ENCODE data around the gene BET1L.

Gene BET1L

GRCh38 chr11:206002-206384 lies 1.2 kb downstream of the BET1L start:
- H3K36me3 ChIP-seq (ENCODE audit: control insufficient read depth in 1 of 2, insufficient read depth in 2 of 2, low read length in 2 of 2), result peaks cover 46 to 52% of the 10 kb centered on the region in 2 experiments
- no peak overlapping the region for H4K91ac ChIP-seq (ENCODE audit: low read depth, low read length)
- no peak overlapping the region for H3K14ac ChIP-seq (ENCODE audit: low read length)
- no peaks in the 10 kb centered on the region for H3K9me3 ChIP-seq (ENCODE audit: insufficient read depth, low read depth, low read length)
- no peak overlapping the region for H3K27ac ChIP-seq (ENCODE audit: low read depth, low read length)
- no peaks in the 10 kb centered on the region for H3K27me3 ChIP-seq (ENCODE audit: insufficient read depth, low read length)
- peak overlapping the region; percentile 89 for H3K4me2 ChIP-seq (ENCODE audit: low read length)
- no peak overlapping the region for H2BK12ac ChIP-seq (ENCODE audit: low read length)
- no peak overlapping the region for H4K8ac ChIP-seq (ENCODE audit: low read depth, low read length)
- peaks cover 20 to 31% of the 10 kb centered on the region in 2 experiments for H3K4me1 ChIP-seq (ENCODE audit: control insufficient read depth in 1 of 2, insufficient read depth in 2 of 2, low read length in 2 of 2)
- no peak overlapping the region for H2AFZ ChIP-seq (ENCODE audit: insufficient read depth, low read length, poor library complexity)
- no peak overlapping the region for H3K9ac ChIP-seq (ENCODE audit: low read length)
- no peak overlapping the region for H2BK120ac ChIP-seq (ENCODE audit: insufficient read depth, low read length, poor library complexity)
- no peak for DNase-seq
- no peak overlapping the region for H3K18ac ChIP-seq (ENCODE audit: low read length)
- no CpG with 5 or more reads among the region's 7 CpGs for WGBS (ENCODE audit: extremely low coverage, insufficient coverage, insufficient read length)
- no peak overlapping the region for H4K12ac ChIP-seq (ENCODE audit: low read depth, low read length)
- H2AK5ac ChIP-seq (ENCODE audit: low read length), result no peak overlapping the region
- no peak overlapping the region for H2BK5ac ChIP-seq (ENCODE audit: low read depth, low read length, poor library complexity)
- peaks cover 24% of the 10 kb centered on the region for H3K79me1 ChIP-seq (ENCODE audit: low read length)
- H3K23ac ChIP-seq (ENCODE audit: low read length), result no peak overlapping the region
- no peak overlapping the region for H3K4me3 ChIP-seq (ENCODE audit: low read depth, low read length)
- peak overlapping the region; percentile 99 for H3K4ac ChIP-seq (ENCODE audit: low read depth, low read length)
- H3K79me2 ChIP-seq (ENCODE audit: control insufficient read depth, insufficient read depth, low read length, poor library complexity), result peaks cover 37% of the 10 kb centered on the region

GRCh38 chr11:205221-206001 lies 1.8 kb downstream of the BET1L start:
- H3K14ac ChIP-seq (ENCODE audit: low read length), result no peak overlapping the region
- H4K12ac ChIP-seq (ENCODE audit: low read depth, low read length), result no peak overlapping the region
- H3K79me1 ChIP-seq (ENCODE audit: low read length), result peaks cover 24% of the 10 kb centered on the region
- H3K4me1 ChIP-seq (ENCODE audit: control insufficient read depth in 1 of 2, insufficient read depth in 2 of 2, low read length in 2 of 2), result peaks cover 19 to 26% of the 10 kb centered on the region in 2 experiments
- no peak overlapping the region for H3K27ac ChIP-seq (ENCODE audit: low read depth, low read length)
- H4K8ac ChIP-seq (ENCODE audit: low read depth, low read length), result no peak overlapping the region
- H4K91ac ChIP-seq (ENCODE audit: low read depth, low read length), result no peak overlapping the region
- no peak overlapping the region for H3K4me2 ChIP-seq (ENCODE audit: low read length)
- no peak overlapping the region for H2BK5ac ChIP-seq (ENCODE audit: low read depth, low read length, poor library complexity)
- H2BK12ac ChIP-seq (ENCODE audit: low read length), result no peak overlapping the region
- H2BK120ac ChIP-seq (ENCODE audit: insufficient read depth, low read length, poor library complexity), result no peak overlapping the region
- peaks cover 43 to 47% of the 10 kb centered on the region in 2 experiments for H3K36me3 ChIP-seq (ENCODE audit: control insufficient read depth in 1 of 2, insufficient read depth in 2 of 2, low read length in 2 of 2)
- H3K4ac ChIP-seq (ENCODE audit: low read depth, low read length), result peak overlapping the region; percentile 44
- no peaks in the 10 kb centered on the region for H3K9me3 ChIP-seq (ENCODE audit: insufficient read depth, low read depth, low read length)
- H3K23ac ChIP-seq (ENCODE audit: low read length), result no peak overlapping the region
- H3K4me3 ChIP-seq (ENCODE audit: low read depth, low read length), result no peak overlapping the region
- WGBS (ENCODE audit: extremely low coverage, insufficient coverage, insufficient read length), result no CpG with 5 or more reads among the region's 16 CpGs
- no peak overlapping the region for H2AFZ ChIP-seq (ENCODE audit: insufficient read depth, low read length, poor library complexity)
- H2AK5ac ChIP-seq (ENCODE audit: low read length), result no peak overlapping the region
- peaks cover 34% of the 10 kb centered on the region for H3K79me2 ChIP-seq (ENCODE audit: control insufficient read depth, insufficient read depth, low read length, poor library complexity)
- H3K27me3 ChIP-seq (ENCODE audit: insufficient read depth, low read length), result no peaks in the 10 kb centered on the region
- peak overlapping the region; percentile 15 for H3K18ac ChIP-seq (ENCODE audit: low read length)
- no peak overlapping the region for H3K9ac ChIP-seq (ENCODE audit: low read length)
- DNase-seq, result no peak

GRCh38 chr11:204587-205109 lies 2.6 kb downstream of the BET1L start:
- Histone ChIP-seq H3K27ac (ENCODE audit: low read depth, low read length) (no peak overlapping the region), H2BK5ac (ENCODE audit: low read depth, low read length, poor library complexity) (no peak overlapping the region), H3K4ac (ENCODE audit: low read depth, low read length) (no peak overlapping the region), H2AFZ (ENCODE audit: insufficient read depth, low read length, poor library complexity) (no peak overlapping the region), H4K12ac (ENCODE audit: low read depth, low read length) (no peak overlapping the region), H3K9me3 (ENCODE audit: insufficient read depth, low read depth, low read length) (no peaks in the 10 kb centered on the region), H3K4me2 (ENCODE audit: low read length) (no peak overlapping the region), H3K23ac (ENCODE audit: low read length) (no peak overlapping the region), H3K79me2 (ENCODE audit: control insufficient read depth, insufficient read depth, low read length, poor library complexity) (peaks cover 29% of the 10 kb centered on the region), H3K79me1 (ENCODE audit: low read length) (peaks cover 21% of the 10 kb centered on the region), H3K27me3 (ENCODE audit: insufficient read depth, low read length) (no peaks in the 10 kb centered on the region), H3K14ac (ENCODE audit: low read length) (no peak overlapping the region), H2BK120ac (ENCODE audit: insufficient read depth, low read length, poor library complexity) (no peak overlapping the region), H3K9ac (ENCODE audit: low read length) (no peak overlapping the region), H2AK5ac (ENCODE audit: low read length) (no peak overlapping the region), H3K36me3 (ENCODE audit: control insufficient read depth in 1 of 2, insufficient read depth in 2 of 2, low read length in 2 of 2) (peaks cover 39 to 42% of the 10 kb centered on the region in 2 experiments), H3K18ac (ENCODE audit: low read length) (no peak overlapping the region), H4K8ac (ENCODE audit: low read depth, low read length) (no peak overlapping the region), H3K4me3 (ENCODE audit: low read depth, low read length) (no peak overlapping the region), H3K4me1 (ENCODE audit: control insufficient read depth in 1 of 2, insufficient read depth in 2 of 2, low read length in 2 of 2) (peaks cover 13 to 19% of the 10 kb centered on the region in 2 experiments), H4K91ac (ENCODE audit: low read depth, low read length) (no peak overlapping the region), H2BK12ac (ENCODE audit: low read length) (no peak overlapping the region)
- no peak for DNase-seq
- no CpG with 5 or more reads among the region's 12 CpGs for WGBS (ENCODE audit: extremely low coverage, insufficient coverage, insufficient read length)

GRCh38 chr11:203945-204586 lies 3.1 kb downstream of the BET1L start:
- Histone ChIP-seq H2BK120ac (ENCODE audit: insufficient read depth, low read length, poor library complexity) (no peak overlapping the region), H3K36me3 (ENCODE audit: control insufficient read depth in 1 of 2, insufficient read depth in 2 of 2, low read length in 2 of 2) (peaks cover 35 to 38% of the 10 kb centered on the region in 2 experiments), H3K79me2 (ENCODE audit: control insufficient read depth, insufficient read depth, low read length, poor library complexity) (peaks cover 24% of the 10 kb centered on the region), H2AK5ac (ENCODE audit: low read length) (no peak overlapping the region), H4K8ac (ENCODE audit: low read depth, low read length) (no peak overlapping the region), H3K4me3 (ENCODE audit: low read depth, low read length) (no peak overlapping the region), H3K4me2 (ENCODE audit: low read length) (no peak overlapping the region), H2BK5ac (ENCODE audit: low read depth, low read length, poor library complexity) (no peak overlapping the region), H3K4me1 (ENCODE audit: control insufficient read depth in 1 of 2, insufficient read depth in 2 of 2, low read length in 2 of 2) (peaks cover 9 to 14% of the 10 kb centered on the region in 2 experiments), H3K27me3 (ENCODE audit: insufficient read depth, low read length) (no peaks in the 10 kb centered on the region), H3K4ac (ENCODE audit: low read depth, low read length) (no peak overlapping the region), H3K18ac (ENCODE audit: low read length) (no peak overlapping the region), H3K9ac (ENCODE audit: low read length) (no peak overlapping the region), H2AFZ (ENCODE audit: insufficient read depth, low read length, poor library complexity) (no peak overlapping the region), H2BK12ac (ENCODE audit: low read length) (no peak overlapping the region), H3K79me1 (ENCODE audit: low read length) (peaks cover 18% of the 10 kb centered on the region), H4K12ac (ENCODE audit: low read depth, low read length) (no peak overlapping the region), H3K23ac (ENCODE audit: low read length) (no peak overlapping the region), H4K91ac (ENCODE audit: low read depth, low read length) (no peak overlapping the region), H3K27ac (ENCODE audit: low read depth, low read length) (no peak overlapping the region), H3K9me3 (ENCODE audit: insufficient read depth, low read depth, low read length) (no peaks in the 10 kb centered on the region), H3K14ac (ENCODE audit: low read length) (no peak overlapping the region)
- DNase-seq, result no peak
- WGBS (ENCODE audit: extremely low coverage, insufficient coverage, insufficient read length), result no CpG with 5 or more reads among the region's 4 CpGs
